ENCODE data around the gene SSH2.

SSH2 gene

GRCh38 chr17:29837531-29837930 lies 92.5 kb downstream of the SSH2 start:
- Histone ChIP-seq H3K4me1 (ENCODE audit: insufficient read depth, low read length) (peaks cover 6% of the 10 kb centered on the region), H3K27me3 (ENCODE audit: insufficient read depth, low read length) (no peaks in the 10 kb centered on the region), H3K4me3 (ENCODE audit: low read length) (no peak overlapping the region), H2AFZ (ENCODE audit: low read depth, low read length) (no peak overlapping the region), H3K36me3 (ENCODE audit: insufficient read depth, low read length) (no peaks in the 10 kb centered on the region), H3K9me3 (ENCODE audit: low read length) (no peaks in the 10 kb centered on the region)

GRCh38 chr17:29836643-29837042 lies 93.4 kb downstream of the SSH2 start:
- Histone ChIP-seq H3K36me3 (ENCODE audit: insufficient read depth, low read length) (no peaks in the 10 kb centered on the region), H3K9me3 (ENCODE audit: low read length) (no peaks in the 10 kb centered on the region), H3K4me3 (ENCODE audit: low read length) (no peak overlapping the region), H2AFZ (ENCODE audit: low read depth, low read length) (no peak overlapping the region), H3K4me1 (ENCODE audit: insufficient read depth, low read length) (peaks cover 6% of the 10 kb centered on the region), H3K27me3 (ENCODE audit: insufficient read depth, low read length) (no peaks in the 10 kb centered on the region)

- H3K36me3 ChIP-seq (ENCODE audit: insufficient read depth, low read length): no peaks in the 10 kb centered on the region
- peaks cover 6% of the 10 kb centered on the region for H3K4me1 ChIP-seq (ENCODE audit: insufficient read depth, low read length)
- no peak overlapping the region for H3K4me3 ChIP-seq (ENCODE audit: low read length)
- H2AFZ ChIP-seq (ENCODE audit: low read depth, low read length): no peak overlapping the region
- H3K9me3 ChIP-seq (ENCODE audit: low read length): no peaks in the 10 kb centered on the region
- H3K27me3 ChIP-seq (ENCODE audit: insufficient read depth, low read length): no peaks in the 10 kb centered on the region
These were observed 94.3 kb downstream of the SSH2 start for GRCh38 chr17:29835435-29836351.

- Histone ChIP-seq H3K4me3 (ENCODE audit: low read length) (no peak overlapping the region), H3K9me3 (ENCODE audit: low read length) (no peaks in the 10 kb centered on the region), H2AFZ (ENCODE audit: low read depth, low read length) (no peak overlapping the region), H3K36me3 (ENCODE audit: insufficient read depth, low read length) (no peaks in the 10 kb centered on the region), H3K27me3 (ENCODE audit: insufficient read depth, low read length) (no peaks in the 10 kb centered on the region), H3K4me1 (ENCODE audit: insufficient read depth, low read length) (peaks cover 1% of the 10 kb centered on the region)
These were observed 96.2 kb downstream of the SSH2 start for GRCh38 chr17:29833801-29834200.

- H3K4me3 ChIP-seq (ENCODE audit: low read length): no peak overlapping the region
- no peak overlapping the region for H2AFZ ChIP-seq (ENCODE audit: low read depth, low read length)
- peaks cover 5% of the 10 kb centered on the region for H3K4me1 ChIP-seq (ENCODE audit: insufficient read depth, low read length)
- no peaks in the 10 kb centered on the region for H3K9me3 ChIP-seq (ENCODE audit: low read length)
- H3K27me3 ChIP-seq (ENCODE audit: insufficient read depth, low read length): no peaks in the 10 kb centered on the region
- H3K36me3 ChIP-seq (ENCODE audit: insufficient read depth, low read length): no peaks in the 10 kb centered on the region
These were observed 101.2 kb downstream of the SSH2 start for GRCh38 chr17:29828676-29829284.

DNA sequence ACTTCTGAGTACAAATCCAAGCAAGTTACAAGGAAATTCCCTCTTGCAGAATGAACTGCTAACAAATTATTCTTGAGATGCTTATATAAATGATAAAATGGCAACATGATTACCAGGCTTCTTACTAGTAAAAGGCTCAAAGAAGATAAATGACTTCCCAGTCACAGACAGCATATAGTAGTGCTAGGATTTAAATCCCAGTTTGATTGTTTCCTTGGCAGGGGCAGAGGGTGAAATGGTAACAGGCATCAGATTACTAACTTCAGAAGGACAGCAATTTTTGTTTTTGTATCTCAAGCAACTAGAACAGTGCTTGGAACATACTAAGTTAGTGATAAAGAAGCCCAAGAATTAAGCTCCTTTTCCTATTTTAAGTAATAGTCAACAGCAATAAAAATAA lies 102.8 kb downstream of the SSH2 start:
- no peaks in the 10 kb centered on the region for H3K27me3 ChIP-seq (ENCODE audit: insufficient read depth, low read length)
- H3K9me3 ChIP-seq (ENCODE audit: low read length): no peaks in the 10 kb centered on the region
- H3K36me3 ChIP-seq (ENCODE audit: insufficient read depth, low read length): no peaks in the 10 kb centered on the region
- H3K4me3 ChIP-seq (ENCODE audit: low read length): no peak overlapping the region
- peaks cover 5% of the 10 kb centered on the region for H3K4me1 ChIP-seq (ENCODE audit: insufficient read depth, low read length)
- no peak overlapping the region for H2AFZ ChIP-seq (ENCODE audit: low read depth, low read length)

- Histone ChIP-seq H3K27me3 (ENCODE audit: insufficient read depth, low read length) (no peaks in the 10 kb centered on the region), H3K4me3 (ENCODE audit: low read length) (no peak overlapping the region), H3K36me3 (ENCODE audit: insufficient read depth, low read length) (no peaks in the 10 kb centered on the region), H3K4me1 (ENCODE audit: insufficient read depth, low read length) (peaks cover 5% of the 10 kb centered on the region), H2AFZ (ENCODE audit: low read depth, low read length) (no peak overlapping the region), H3K9me3 (ENCODE audit: low read length) (no peaks in the 10 kb centered on the region)
These were observed 103.8 kb downstream of the SSH2 start for GRCh38 chr17:29826114-29826692.

- H3K4me3 ChIP-seq (ENCODE audit: low read length): no peak overlapping the region
- no peaks in the 10 kb centered on the region for H3K36me3 ChIP-seq (ENCODE audit: insufficient read depth, low read length)
- no peak overlapping the region for H2AFZ ChIP-seq (ENCODE audit: low read depth, low read length)
- H3K27me3 ChIP-seq (ENCODE audit: insufficient read depth, low read length): no peaks in the 10 kb centered on the region
- no peaks in the 10 kb centered on the region for H3K9me3 ChIP-seq (ENCODE audit: low read length)
- H3K4me1 ChIP-seq (ENCODE audit: insufficient read depth, low read length): peaks cover 8% of the 10 kb centered on the region
These were observed 104.4 kb downstream of the SSH2 start for GRCh38 chr17:29825604-29826003.

GRCh38 chr17:29821897-29822296 lies 108.1 kb downstream of the SSH2 start:
- Histone ChIP-seq H3K9me3 (ENCODE audit: low read length) (no peaks in the 10 kb centered on the region), H2AFZ (ENCODE audit: low read depth, low read length) (no peak overlapping the region)

GRCh38 chr17:29820425-29820824 lies 109.6 kb downstream of the SSH2 start:
- Histone ChIP-seq H3K9me3 (ENCODE audit: low read length) (no peaks in the 10 kb centered on the region), H3K4me3 (ENCODE audit: low read length) (no peak overlapping the region), H3K36me3 (ENCODE audit: insufficient read depth, low read length) (no peaks in the 10 kb centered on the region), H3K4me1 (ENCODE audit: insufficient read depth, low read length) (peaks cover 8% of the 10 kb centered on the region), H2AFZ (ENCODE audit: low read depth, low read length) (no peak overlapping the region), H3K27me3 (ENCODE audit: insufficient read depth, low read length) (no peaks in the 10 kb centered on the region)

More at GRCh38 chr17:29821897-29822296, 108.1 kb downstream of the SSH2 start:
- Histone ChIP-seq H3K36me3 (ENCODE audit: insufficient read depth, low read length) (no peaks in the 10 kb centered on the region), H3K27me3 (ENCODE audit: insufficient read depth, low read length) (no peaks in the 10 kb centered on the region), H3K4me1 (ENCODE audit: insufficient read depth, low read length) (peaks cover 8% of the 10 kb centered on the region), H3K4me3 (ENCODE audit: low read length) (no peak overlapping the region)

- Histone ChIP-seq H2AFZ (ENCODE audit: low read depth, low read length) (no peak overlapping the region), H3K4me1 (ENCODE audit: insufficient read depth, low read length) (no peaks in the 10 kb centered on the region), H3K9me3 (ENCODE audit: low read length) (no peaks in the 10 kb centered on the region)
These were observed 122.3 kb downstream of the SSH2 start for GRCh38 chr17:29807520-29808361.

GRCh38 chr17:29802246-29802645 lies 127.8 kb downstream of the SSH2 start:
- H3K4me1 ChIP-seq (ENCODE audit: insufficient read depth, low read length): no peaks in the 10 kb centered on the region
- H3K27me3 ChIP-seq (ENCODE audit: insufficient read depth, low read length): no peaks in the 10 kb centered on the region
- no peak overlapping the region for H3K4me3 ChIP-seq (ENCODE audit: low read length)
- no peaks in the 10 kb centered on the region for H3K9me3 ChIP-seq (ENCODE audit: low read length)
- no peak overlapping the region for H2AFZ ChIP-seq (ENCODE audit: low read depth, low read length)
- no peaks in the 10 kb centered on the region for H3K36me3 ChIP-seq (ENCODE audit: insufficient read depth, low read length)

More at GRCh38 chr17:29807520-29808361, 122.3 kb downstream of the SSH2 start:
- Histone ChIP-seq H3K4me3 (ENCODE audit: low read length) (no peak overlapping the region), H3K27me3 (ENCODE audit: insufficient read depth, low read length) (no peaks in the 10 kb centered on the region), H3K36me3 (ENCODE audit: insufficient read depth, low read length) (no peaks in the 10 kb centered on the region)
